Embryonic facial prominence (tissue), 1 donor: ENCODE results near the gene CD247.
"Not testable (repeated sequence)": the region's sequence is repeated elsewhere in the genome, so short reads cannot be mapped to it uniquely, and the experiment has no call there.

Experiments used
- DNase-seq: peaks from one replicate; pipeline ENCODE4 v3.0.0-alpha.2; 2016; ENCODE audit errors: extremely low spot score

The CD247 gene

GRCh38 chr1:167518331-167518700, at the start of gene CD247:
TSS of gene CD247 (minus strand) at chr1:167518529. CDS start at chr1:167518465, 64 bp downstream.
- DNase-seq = no peak

- no peak for DNase-seq
Measured at GRCh38 chr1:167567663-167568062, 49.3 kb upstream of the CD247 start.

GRCh38 chr1:167566766-167567165, 48.4 kb upstream of the CD247 start:
- no peak for DNase-seq

GRCh38 chr1:167565922-167566321, 47.6 kb upstream of the CD247 start:
- DNase-seq = no peak

GRCh38 chr1:167564612-167565270, 46.4 kb upstream of the CD247 start:
- DNase-seq = no peak

- DNase-seq = no peak
Measured at GRCh38 chr1:167563579-167564246, 45.4 kb upstream of the CD247 start.

- no peak for DNase-seq
Measured at GRCh38 chr1:167562702-167563101, 44.4 kb upstream of the CD247 start.

GRCh38 chr1:167561753-167562152, 43.4 kb upstream of the CD247 start:
- DNase-seq = no peak

- DNase-seq = no peak
Measured at GRCh38 chr1:167555971-167556714, 37.8 kb upstream of the CD247 start.

GRCh38 chr1:167555072-167555471, 36.7 kb upstream of the CD247 start:
- DNase-seq = not testable (repeated sequence)

- no peak for DNase-seq
Measured at GRCh38 chr1:167554028-167554779, 35.9 kb upstream of the CD247 start.

- peak; percentile 78 for DNase-seq
Measured at GRCh38 chr1:167553136-167554027, 35.1 kb upstream of the CD247 start, which contains the start of gene CREG1. TSS of gene CREG1 (minus strand) at chr1:167553762.

GRCh38 chr1:167551362-167551761, 33.0 kb upstream of the CD247 start:
- no peak for DNase-seq

GRCh38 chr1:167548059-167548932, 30.0 kb upstream of the CD247 start:
- DNase-seq = no peak

GRCh38 chr1:167546935-167547334, 28.6 kb upstream of the CD247 start:
- DNase-seq = no peak

GRCh38 chr1:167545349-167545748, 27.0 kb upstream of the CD247 start:
- no peak for DNase-seq

GRCh38 chr1:167544447-167545093, 26.2 kb upstream of the CD247 start:
- no peak for DNase-seq

GRCh38 chr1:167543199-167543990, 25.1 kb upstream of the CD247 start:
- DNase-seq = no peak
